SK-N-MC (cell line): Measurements from ENCODE around the gene DOCK1.

Experiments used
- DNase-seq: peaks from one replicate; pipeline ENCODE4 v3.0.0-alpha.2; 2011; ENCODE audit warnings: low read depth, low spot score
- H3K27ac ChIP-seq: fragments of 200-600 bp; sonication (generic); 2 replicates; pipeline ENCODE4 v1.5.1; 2016; ENCODE audit warnings: mixed run types
- H3K36me3 ChIP-seq: fragments of 200-600 bp; sonication (generic); 2 replicates; pipeline ENCODE4 v1.6.1; 2017; ENCODE audit warnings: antibody characterized with exemption, low read length, mixed read lengths; ENCODE audit not compliant: insufficient read depth
- H3K4me3 ChIP-seq: fragments of 200-600 bp; sonication (generic); 2 replicates; pipeline ENCODE4 v1.5.1; 2016
- H3K9ac ChIP-seq: fragments of 200-600 bp; sonication (generic); 2 replicates; pipeline ENCODE4 v1.8.0; 2017; ENCODE audit warnings: mixed run types, mixed read lengths; ENCODE audit not compliant: insufficient read length
- H3K9me3 ChIP-seq: fragments of 200-600 bp; sonication (generic); 2 replicates; pipeline ENCODE4 v1.6.1; 2017; ENCODE audit warnings: low read depth, mild to moderate bottlenecking, antibody characterized with exemption, low read length, moderate library complexity, mixed read lengths
- EZH2 ChIP-seq: fragments of 200-600 bp; sonication (generic); IDR thresholded peaks from one replicate; pipeline ENCODE4 v1.6.1; 2017; ENCODE audit warnings: antibody characterized with exemption
- FOXP2 ChIP-seq: optimal IDR thresholded peaks from 2 replicates; pipeline ENCODE3; 2011; ENCODE audit warnings: mild to moderate bottlenecking, moderate library complexity; ENCODE audit not compliant: insufficient read depth; ENCODE audit errors: extremely low read length, control extremely low read depth
- POLR2AphosphoS5 ChIP-seq: IDR thresholded peaks from 2 replicates; pipeline ENCODE4 v1.6.1; 2012; ENCODE audit warnings: mild to moderate bottlenecking, low read depth, low read length, borderline replicate concordance

Gene DOCK1

DNA sequence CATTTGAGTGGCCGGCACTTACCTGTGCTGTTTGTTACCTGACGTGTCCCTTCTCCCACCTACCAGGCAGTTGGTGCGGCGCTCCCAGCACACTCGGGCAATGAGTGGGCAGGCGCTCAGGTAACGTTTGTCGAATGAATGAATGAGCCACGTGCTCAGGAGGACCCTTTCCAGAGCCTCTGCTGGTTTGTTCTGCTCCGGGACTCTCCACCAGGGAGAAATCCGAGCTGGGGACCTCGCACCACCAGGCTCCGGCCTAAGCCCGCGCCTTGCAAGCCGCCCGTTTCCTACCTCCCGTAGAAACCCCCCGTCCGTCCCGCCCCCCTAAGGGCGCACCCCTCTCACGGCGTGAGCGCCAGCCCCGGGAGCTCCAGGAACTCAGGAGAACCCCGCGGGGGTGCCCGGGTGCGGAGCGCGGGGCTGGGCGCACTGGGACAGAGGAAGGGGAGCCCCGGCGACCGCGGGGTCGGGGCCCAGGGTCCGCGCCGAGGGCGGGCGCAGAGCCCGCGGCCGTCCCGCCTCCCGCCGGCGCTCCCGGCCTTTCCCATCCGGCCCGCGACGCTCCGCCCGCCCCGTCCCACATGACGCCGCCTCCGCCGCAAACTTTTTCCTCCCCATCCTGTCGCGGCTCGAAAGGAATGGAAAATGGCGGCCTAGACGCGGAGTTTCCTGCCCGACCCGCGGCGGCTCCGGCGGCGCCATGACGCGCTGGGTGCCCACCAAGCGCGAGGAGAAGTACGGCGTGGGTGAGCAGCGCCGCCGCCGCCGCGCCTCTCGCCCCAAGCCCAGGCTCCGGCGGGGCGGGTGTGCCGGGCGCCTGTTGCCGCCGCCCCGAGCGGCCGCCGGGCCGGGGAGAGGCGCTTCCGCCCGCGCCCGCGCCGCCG is at the start of gene DOCK1:
Gene DOCK1 (plus strand): TSS at position 611 of the 884 bp plus-strand sequence. CDS start 90 bp downstream, at position 701.
- peak within 1 kb of the TSS; percentile 75 for H3K4me3 ChIP-seq
- TF ChIP-seq FOXP2 (no peak), POLR2AphosphoS5 (no peak)
- DNase-seq = no peak
- H3K27ac ChIP-seq = no peak within 1 kb of the TSS
- H3K36me3 ChIP-seq = no peaks in the 10 kb centered on the region
- H3K9me3 ChIP-seq = no peaks in the 10 kb centered on the region
- peak within 1 kb of the TSS; percentile 59 for H3K9ac ChIP-seq

DNA sequence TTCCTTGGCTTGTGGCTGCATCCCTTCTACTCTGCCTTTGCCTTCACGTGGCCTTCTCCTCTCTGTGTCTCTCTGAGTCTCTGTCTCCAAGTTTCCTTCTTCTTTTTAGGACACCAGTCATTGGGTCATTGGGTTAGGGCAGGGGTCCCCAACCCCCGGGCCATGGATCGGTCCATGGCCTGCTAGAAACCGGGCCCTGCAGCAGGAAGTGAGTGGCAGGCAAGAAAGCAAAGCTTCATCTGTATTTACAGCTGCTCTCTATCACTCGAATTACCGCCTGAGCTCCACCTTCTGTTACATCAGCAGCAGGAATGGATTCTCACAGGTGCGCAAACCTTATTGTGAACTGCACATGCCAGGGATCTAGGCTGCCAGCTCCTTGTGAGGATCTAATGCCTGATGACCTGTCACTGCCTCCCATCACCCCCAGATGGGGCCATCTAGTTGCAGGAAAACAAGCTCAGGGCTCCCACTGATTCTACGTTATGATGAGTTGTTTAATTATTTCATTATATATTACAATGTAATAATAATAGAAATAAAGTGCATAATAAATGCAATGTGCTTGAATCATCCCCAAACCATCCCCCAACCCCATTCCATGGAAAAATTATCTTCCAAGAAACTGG is 47.9 kb upstream of the DOCK1 start:
- DNase-seq = no peak
- Histone ChIP-seq H3K9ac (no peak overlapping the region), H3K27ac (no peak overlapping the region), H3K9me3 (no peaks in the 10 kb centered on the region), H3K36me3 (no peaks in the 10 kb centered on the region), H3K4me3 (no peak overlapping the region)
- TF ChIP-seq EZH2 (no peak), POLR2AphosphoS5 (no peak), FOXP2 (no peak)

DNA sequence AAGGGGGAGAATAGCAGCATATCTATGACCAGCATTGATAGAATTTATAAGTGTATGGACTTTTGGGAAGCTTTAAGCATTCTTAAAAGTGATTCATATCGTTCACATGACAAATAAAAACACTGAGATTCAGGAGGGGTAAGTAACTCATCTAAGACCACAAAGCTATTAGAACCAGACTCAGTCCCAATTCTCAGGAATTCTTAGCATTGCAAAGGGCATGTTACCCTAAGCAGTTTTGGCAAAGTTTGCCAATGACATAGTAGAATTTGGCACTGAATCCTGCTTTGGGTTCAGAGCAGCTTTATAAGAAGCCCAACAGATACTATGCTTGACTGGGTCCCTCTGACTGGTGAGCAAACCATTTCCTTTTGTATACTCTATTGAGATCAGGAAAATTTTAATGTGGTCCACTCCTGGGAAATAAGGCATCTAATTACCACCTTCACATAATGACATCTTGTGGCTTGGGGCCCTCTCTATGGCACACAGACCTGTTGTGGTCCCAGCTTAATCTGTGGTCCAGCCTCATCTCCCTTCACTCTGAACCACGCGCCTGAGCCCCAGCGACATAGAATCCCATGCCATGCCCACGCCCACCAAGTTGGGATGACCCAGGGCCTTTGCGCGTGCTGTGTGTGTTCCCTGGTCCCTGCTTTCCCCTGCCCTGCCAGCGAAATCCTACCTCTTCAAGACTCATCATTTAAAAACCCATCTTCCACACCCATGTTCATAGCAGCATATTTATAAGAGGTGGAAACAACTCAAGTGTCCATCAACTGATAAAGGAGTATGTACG is 37.5 kb upstream of the DOCK1 start:
- no peak overlapping the region for H3K9ac ChIP-seq
- no peak for DNase-seq
- H3K27ac ChIP-seq = no peak overlapping the region
- TF ChIP-seq EZH2 = no peak
- no peak for TF ChIP-seq POLR2AphosphoS5
- TF ChIP-seq FOXP2 = no peak
- H3K9me3 ChIP-seq = no peaks in the 10 kb centered on the region
- no peaks in the 10 kb centered on the region for H3K36me3 ChIP-seq
- H3K4me3 ChIP-seq = no peak overlapping the region

DNA sequence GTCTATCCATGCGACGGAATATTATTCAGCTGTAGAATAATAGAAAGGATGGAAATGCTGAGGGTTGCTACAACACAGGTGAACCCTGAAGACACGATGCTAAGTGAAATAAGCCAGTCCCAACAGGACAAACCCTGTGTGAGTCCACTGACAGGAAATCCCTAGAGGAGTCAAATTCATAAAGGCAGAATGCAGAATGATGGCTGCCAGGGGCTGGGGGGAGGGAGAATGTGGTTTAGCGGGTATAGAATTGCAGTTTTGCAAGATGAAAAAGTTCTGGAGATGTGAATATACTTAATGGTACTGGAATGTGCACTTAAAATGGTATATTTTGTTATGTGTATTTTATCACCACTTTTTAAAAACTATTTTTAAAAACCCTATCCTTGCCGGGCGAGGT is 36.9 kb upstream of the DOCK1 start:
- DNase-seq = no peak
- H3K9ac ChIP-seq = no peak overlapping the region
- TF ChIP-seq POLR2AphosphoS5 (no peak), EZH2 (no peak), FOXP2 (no peak)
- H3K9me3 ChIP-seq = no peaks in the 10 kb centered on the region
- no peak overlapping the region for H3K4me3 ChIP-seq
- no peaks in the 10 kb centered on the region for H3K36me3 ChIP-seq
- no peak overlapping the region for H3K27ac ChIP-seq

DNA sequence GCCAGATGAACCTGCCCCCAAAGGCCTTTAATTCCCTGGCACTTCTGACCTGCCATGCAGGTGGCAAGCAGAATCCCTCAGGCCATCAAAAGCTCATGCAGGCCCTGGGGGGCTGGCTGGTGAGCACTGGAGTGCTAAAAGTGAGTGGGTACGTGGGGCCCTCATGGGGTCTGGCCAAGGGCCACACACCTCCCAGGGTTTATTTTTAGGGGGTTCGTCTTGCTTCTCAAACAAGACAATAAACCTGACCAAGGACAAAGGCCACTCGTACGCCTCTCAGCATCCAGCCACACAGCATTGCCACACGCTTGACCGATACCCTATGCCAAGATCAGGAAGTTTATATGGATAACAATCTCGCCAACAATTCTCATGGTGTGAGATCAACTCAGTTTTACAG is 33.1 kb upstream of the DOCK1 start:
- no peaks in the 10 kb centered on the region for H3K36me3 ChIP-seq
- no peak for TF ChIP-seq FOXP2
- no peak for TF ChIP-seq EZH2
- no peak for TF ChIP-seq POLR2AphosphoS5
- no peak overlapping the region for H3K27ac ChIP-seq
- H3K9me3 ChIP-seq = no peaks in the 10 kb centered on the region
- DNase-seq = no peak
- H3K4me3 ChIP-seq = no peak overlapping the region
- no peak overlapping the region for H3K9ac ChIP-seq

DNA sequence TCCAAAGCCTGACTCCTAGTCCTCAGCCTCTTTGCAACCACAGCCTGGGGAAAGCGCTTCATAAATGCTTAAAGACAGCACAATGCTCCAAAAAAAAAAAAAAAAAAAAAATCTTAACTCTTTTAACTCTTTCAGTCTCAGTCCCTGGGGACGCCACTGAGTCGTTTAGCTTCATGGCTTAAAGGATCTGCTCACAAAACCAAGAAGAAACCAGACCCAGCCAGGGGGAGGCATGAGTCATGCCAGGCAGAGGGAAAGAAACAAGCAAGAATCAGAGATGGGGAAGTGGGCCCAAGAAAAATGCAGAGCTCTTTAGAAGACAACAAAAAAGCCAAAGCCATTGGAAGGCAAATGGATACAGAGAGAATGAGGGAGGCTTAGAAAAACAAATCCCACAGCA is 32.5 kb upstream of the DOCK1 start:
- H3K36me3 ChIP-seq = no peaks in the 10 kb centered on the region
- no peaks in the 10 kb centered on the region for H3K9me3 ChIP-seq
- H3K27ac ChIP-seq = no peak overlapping the region
- H3K9ac ChIP-seq = no peak overlapping the region
- no peak overlapping the region for H3K4me3 ChIP-seq
- TF ChIP-seq FOXP2 = no peak
- TF ChIP-seq POLR2AphosphoS5 = no peak
- TF ChIP-seq EZH2 = no peak
- no peak for DNase-seq

DNA sequence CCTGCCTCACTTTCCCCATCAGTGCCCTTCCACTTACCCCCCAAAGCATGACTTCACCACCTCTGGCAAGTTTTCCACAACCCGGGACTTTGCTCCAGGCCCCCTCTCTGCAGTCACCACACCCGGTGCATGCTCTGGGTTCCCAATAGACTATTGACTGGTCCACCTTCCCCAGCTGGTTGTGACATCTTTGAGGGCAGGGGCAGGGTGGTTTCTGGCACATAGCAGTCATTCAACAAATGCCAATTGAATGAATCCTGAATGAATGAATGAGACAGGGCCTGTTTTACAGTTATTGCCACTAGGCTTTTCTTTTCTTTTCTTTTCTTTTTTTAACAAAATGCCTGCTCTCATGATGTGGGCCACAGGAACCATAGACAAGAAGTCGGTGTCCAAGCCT is 28.8 kb upstream of the DOCK1 start:
- no peaks in the 10 kb centered on the region for H3K9me3 ChIP-seq
- H3K9ac ChIP-seq = no peak overlapping the region
- no peak for DNase-seq
- TF ChIP-seq POLR2AphosphoS5 (no peak), FOXP2 (no peak), EZH2 (no peak)
- no peaks in the 10 kb centered on the region for H3K36me3 ChIP-seq
- no peak overlapping the region for H3K4me3 ChIP-seq
- H3K27ac ChIP-seq = no peak overlapping the region

DNA sequence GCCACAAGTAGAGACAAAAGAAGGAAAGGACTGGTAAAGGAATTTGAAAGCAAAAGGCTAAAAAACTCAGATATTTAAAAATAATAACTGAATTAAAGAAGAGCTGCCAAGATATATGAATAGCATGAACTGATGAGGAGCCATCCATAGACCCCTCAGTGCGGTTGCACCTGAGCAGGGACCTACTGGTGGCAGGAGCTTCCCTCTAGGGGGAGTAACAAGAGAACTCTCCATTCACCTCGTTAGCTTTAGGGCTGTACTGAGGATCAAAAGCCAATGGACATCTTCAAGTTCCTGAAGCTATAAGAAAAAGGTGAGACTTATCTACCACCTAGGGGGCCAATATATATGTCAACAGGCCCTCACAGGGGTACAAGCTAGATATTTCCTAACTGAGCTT is 27.8 kb upstream of the DOCK1 start:
- no peak overlapping the region for H3K9ac ChIP-seq
- no peaks in the 10 kb centered on the region for H3K9me3 ChIP-seq
- no peak overlapping the region for H3K27ac ChIP-seq
- TF ChIP-seq EZH2 (no peak), POLR2AphosphoS5 (no peak), FOXP2 (no peak)
- no peak for DNase-seq
- H3K36me3 ChIP-seq = no peaks in the 10 kb centered on the region
- H3K4me3 ChIP-seq = no peak overlapping the region
